ENCODE data around the gene NCKAP5.

Gene NCKAP5

DNA sequence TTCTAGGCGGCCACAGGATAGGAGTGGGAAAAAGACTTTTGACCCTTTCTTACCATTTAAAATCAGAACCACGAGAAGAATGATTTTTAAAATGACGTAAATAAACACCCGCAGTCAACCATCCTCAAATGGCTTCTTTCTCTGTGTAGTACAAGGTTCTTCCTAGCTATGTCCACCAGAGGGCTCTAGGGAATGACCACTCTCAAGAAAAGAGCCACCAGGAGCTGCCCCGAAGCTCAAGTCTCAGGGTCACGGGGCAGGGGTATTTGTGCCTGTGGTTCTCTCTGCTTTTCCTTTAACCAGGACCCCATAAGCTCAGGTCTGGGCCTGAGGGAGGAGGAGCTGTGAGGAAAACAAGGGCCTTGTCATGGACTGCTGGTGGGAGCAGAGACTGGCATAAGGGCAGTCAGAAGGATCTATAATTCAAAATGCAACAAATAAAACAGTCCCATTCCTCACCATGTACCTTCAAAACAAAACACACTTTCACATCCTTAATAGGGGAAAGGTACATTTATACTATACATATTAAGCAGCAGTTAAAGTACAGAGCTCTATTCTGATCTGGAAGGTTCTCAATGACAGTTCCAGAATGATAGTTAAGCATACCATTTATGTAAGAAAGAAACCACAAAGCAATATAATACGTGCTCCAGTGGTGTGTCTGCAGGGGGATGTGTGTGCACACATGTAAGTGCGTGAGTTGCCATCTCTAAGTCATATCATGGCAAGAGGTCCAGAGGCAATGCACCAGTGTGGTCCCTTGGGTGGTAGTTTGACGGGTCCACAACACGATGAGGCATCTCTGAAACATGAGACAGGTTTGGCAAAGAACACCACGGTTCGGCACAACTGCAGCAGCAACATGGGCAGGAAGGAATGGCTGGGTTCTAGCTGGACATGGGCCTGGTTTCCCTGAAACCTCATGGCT, 916.9 kb downstream of the NCKAP5 start:
- no peaks in the 10 kb centered on the region for H3K27me3 ChIP-seq (ENCODE audit: control insufficient read depth in 2 of 2, insufficient read depth in 2 of 2, low read length in 2 of 2)
- no peak overlapping the region for H3K4me3 ChIP-seq (ENCODE audit: low read length in 2 of 2)
- H3K9me3 ChIP-seq (ENCODE audit: control insufficient read depth in 2 of 2, low read length in 2 of 2), result no peaks in the 10 kb centered on the region
- H3K27ac ChIP-seq (ENCODE audit: low read depth in 2 of 2, low read length in 2 of 2), result no peak overlapping the region
- H3K36me3 ChIP-seq (ENCODE audit: control insufficient read depth in 2 of 2, insufficient read depth in 2 of 2, low read length in 2 of 2), result no peaks in the 10 kb centered on the region
- no peaks in the 10 kb centered on the region for H3K4me1 ChIP-seq (ENCODE audit: control insufficient read depth in 2 of 2, insufficient read depth in 2 of 2, low read length in 2 of 2)
- H3K9ac ChIP-seq (ENCODE audit: low read depth in 1 of 2, low read length in 2 of 2), result no peak overlapping the region

GRCh38 chr2:132646540-132647108, 921.6 kb downstream of the NCKAP5 start:
- Histone ChIP-seq H3K9me3 (ENCODE audit: control insufficient read depth in 2 of 2, low read length in 2 of 2) (no peaks in the 10 kb centered on the region), H3K36me3 (ENCODE audit: control insufficient read depth in 2 of 2, insufficient read depth in 2 of 2, low read length in 2 of 2) (no peaks in the 10 kb centered on the region), H3K4me1 (ENCODE audit: control insufficient read depth in 2 of 2, insufficient read depth in 2 of 2, low read length in 2 of 2) (no peaks in the 10 kb centered on the region), H3K27ac (ENCODE audit: low read depth in 2 of 2, low read length in 2 of 2) (no peak overlapping the region), H3K4me3 (ENCODE audit: low read length in 2 of 2) (no peak overlapping the region), H3K9ac (ENCODE audit: low read depth in 1 of 2, low read length in 2 of 2) (no peak overlapping the region), H3K27me3 (ENCODE audit: control insufficient read depth in 2 of 2, insufficient read depth in 2 of 2, low read length in 2 of 2) (no peaks in the 10 kb centered on the region)

DNA sequence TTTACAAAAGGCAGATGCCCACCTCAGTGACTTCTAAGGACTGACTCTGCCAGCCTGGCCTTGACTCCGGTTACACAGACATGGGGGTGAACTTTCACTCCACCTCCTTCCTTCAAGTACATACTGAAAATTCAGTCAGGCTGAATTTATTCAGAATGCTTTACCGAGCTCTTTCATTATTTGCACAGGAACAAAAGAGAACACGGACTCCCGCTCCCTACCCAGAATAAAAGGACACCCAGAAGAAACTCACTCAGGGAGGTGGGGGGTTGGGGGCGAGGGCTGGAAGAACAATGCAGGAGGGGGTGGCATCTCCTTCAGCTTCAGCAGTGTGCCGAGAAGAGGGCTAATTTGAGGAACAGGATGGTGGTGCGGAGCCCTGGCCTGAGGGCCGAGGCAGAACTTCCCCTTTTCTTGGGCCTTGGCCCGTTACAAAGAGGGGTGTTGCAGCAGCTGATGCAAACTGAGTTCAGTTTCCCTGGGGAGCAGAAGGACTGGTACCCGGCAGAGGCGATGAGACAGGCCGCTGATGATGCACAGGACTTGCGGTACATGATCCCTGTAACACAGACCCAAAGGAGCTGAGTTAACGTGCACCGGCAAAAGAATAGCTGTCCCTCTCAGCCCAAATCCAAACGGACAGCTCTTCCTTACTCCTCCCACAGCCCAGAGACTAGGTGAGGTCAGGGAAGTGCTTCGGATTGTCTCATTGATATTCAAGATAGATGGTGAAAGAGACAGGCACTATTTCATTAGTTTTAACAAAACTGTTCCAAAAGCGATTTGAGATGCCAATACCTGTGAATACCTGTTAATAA, 922.3 kb downstream of the NCKAP5 start:
- Histone ChIP-seq H3K27me3 (ENCODE audit: control insufficient read depth in 2 of 2, insufficient read depth in 2 of 2, low read length in 2 of 2) (no peaks in the 10 kb centered on the region), H3K4me3 (ENCODE audit: low read length in 2 of 2) (no peak overlapping the region), H3K36me3 (ENCODE audit: control insufficient read depth in 2 of 2, insufficient read depth in 2 of 2, low read length in 2 of 2) (no peaks in the 10 kb centered on the region), H3K4me1 (ENCODE audit: control insufficient read depth in 2 of 2, insufficient read depth in 2 of 2, low read length in 2 of 2) (no peaks in the 10 kb centered on the region), H3K9ac (ENCODE audit: low read depth in 1 of 2, low read length in 2 of 2) (no peak overlapping the region), H3K9me3 (ENCODE audit: control insufficient read depth in 2 of 2, low read length in 2 of 2) (no peaks in the 10 kb centered on the region), H3K27ac (ENCODE audit: low read depth in 2 of 2, low read length in 2 of 2) (no peak overlapping the region)

- Histone ChIP-seq H3K9me3 (ENCODE audit: control insufficient read depth in 2 of 2, low read length in 2 of 2) (no peaks in the 10 kb centered on the region), H3K4me1 (ENCODE audit: control insufficient read depth in 2 of 2, insufficient read depth in 2 of 2, low read length in 2 of 2) (no peaks in the 10 kb centered on the region), H3K36me3 (ENCODE audit: control insufficient read depth in 2 of 2, insufficient read depth in 2 of 2, low read length in 2 of 2) (no peaks in the 10 kb centered on the region), H3K4me3 (ENCODE audit: low read length in 2 of 2) (no peak overlapping the region), H3K27me3 (ENCODE audit: control insufficient read depth in 2 of 2, insufficient read depth in 2 of 2, low read length in 2 of 2) (no peaks in the 10 kb centered on the region), H3K27ac (ENCODE audit: low read depth in 2 of 2, low read length in 2 of 2) (no peak overlapping the region), H3K9ac (ENCODE audit: low read depth in 1 of 2, low read length in 2 of 2) (no peak overlapping the region)
Observed at GRCh38 chr2:132645176-132645575, 923.1 kb downstream of the NCKAP5 start.

- no peak overlapping the region for H3K27ac ChIP-seq (ENCODE audit: low read depth in 2 of 2, low read length in 2 of 2)
- no peak overlapping the region for H3K4me3 ChIP-seq (ENCODE audit: low read length in 2 of 2)
- H3K27me3 ChIP-seq (ENCODE audit: control insufficient read depth in 2 of 2, insufficient read depth in 2 of 2, low read length in 2 of 2), result no peaks in the 10 kb centered on the region
- H3K36me3 ChIP-seq (ENCODE audit: control insufficient read depth in 2 of 2, insufficient read depth in 2 of 2, low read length in 2 of 2), result no peaks in the 10 kb centered on the region
- H3K9ac ChIP-seq (ENCODE audit: low read depth in 1 of 2, low read length in 2 of 2), result no peak overlapping the region
- H3K9me3 ChIP-seq (ENCODE audit: control insufficient read depth in 2 of 2, low read length in 2 of 2), result peaks cover 0 to 3% of the 10 kb centered on the region in 2 donors
- H3K4me1 ChIP-seq (ENCODE audit: control insufficient read depth in 2 of 2, insufficient read depth in 2 of 2, low read length in 2 of 2), result no peaks in the 10 kb centered on the region
Observed at GRCh38 chr2:132642415-132642814, 925.8 kb downstream of the NCKAP5 start.

DNA sequence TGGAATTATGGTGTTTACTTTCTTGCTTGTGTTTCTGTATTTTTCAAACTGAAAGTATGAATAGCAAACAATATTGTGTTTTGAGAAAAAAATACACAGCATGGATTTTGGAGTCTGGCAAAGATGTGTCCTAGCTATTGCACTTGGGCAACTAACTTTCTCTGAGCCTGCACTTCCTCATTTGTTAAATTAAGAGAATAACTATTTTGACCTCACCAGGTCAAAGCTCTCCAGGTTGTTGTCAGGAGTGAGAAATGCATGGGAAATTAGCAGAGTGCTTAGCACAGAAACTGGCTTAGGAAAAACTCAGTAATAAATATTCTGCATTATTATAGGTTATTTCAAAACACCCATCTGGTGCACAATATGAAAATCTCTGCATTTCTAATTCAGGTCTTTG, 926.4 kb downstream of the NCKAP5 start:
- no peak overlapping the region for H3K9ac ChIP-seq (ENCODE audit: low read depth in 1 of 2, low read length in 2 of 2)
- no peaks in the 10 kb centered on the region for H3K36me3 ChIP-seq (ENCODE audit: control insufficient read depth in 2 of 2, insufficient read depth in 2 of 2, low read length in 2 of 2)
- peaks cover 0 to 3% of the 10 kb centered on the region in 2 donors for H3K9me3 ChIP-seq (ENCODE audit: control insufficient read depth in 2 of 2, low read length in 2 of 2)
- no peak overlapping the region for H3K4me3 ChIP-seq (ENCODE audit: low read length in 2 of 2)
- H3K27ac ChIP-seq (ENCODE audit: low read depth in 2 of 2, low read length in 2 of 2), result no peak overlapping the region
- no peaks in the 10 kb centered on the region for H3K4me1 ChIP-seq (ENCODE audit: control insufficient read depth in 2 of 2, insufficient read depth in 2 of 2, low read length in 2 of 2)
- H3K27me3 ChIP-seq (ENCODE audit: control insufficient read depth in 2 of 2, insufficient read depth in 2 of 2, low read length in 2 of 2), result no peaks in the 10 kb centered on the region

DNA sequence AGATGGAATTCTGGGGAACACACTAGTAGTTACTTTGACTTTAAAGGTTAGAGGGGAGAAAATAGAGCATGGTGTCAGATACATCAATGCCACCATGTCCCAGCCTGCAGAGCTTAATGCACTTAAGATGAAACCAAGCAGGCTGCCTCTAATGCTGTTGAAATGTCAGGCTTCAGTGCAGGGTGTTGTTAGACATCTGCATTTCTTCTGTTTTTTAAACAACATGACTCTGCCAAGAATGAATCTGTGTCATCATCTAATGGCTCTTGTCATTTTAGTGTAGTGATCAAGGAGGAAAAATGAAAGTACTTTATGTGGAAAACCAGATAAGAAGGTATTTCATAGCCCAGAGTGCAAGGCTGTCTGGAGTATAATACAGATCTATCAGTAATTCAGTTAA, 928.1 kb downstream of the NCKAP5 start:
- no peaks in the 10 kb centered on the region for H3K27me3 ChIP-seq (ENCODE audit: control insufficient read depth in 2 of 2, insufficient read depth in 2 of 2, low read length in 2 of 2)
- H3K36me3 ChIP-seq (ENCODE audit: control insufficient read depth in 2 of 2, insufficient read depth in 2 of 2, low read length in 2 of 2), result no peaks in the 10 kb centered on the region
- no peak overlapping the region for H3K9ac ChIP-seq (ENCODE audit: low read depth in 1 of 2, low read length in 2 of 2)
- no peak overlapping the region for H3K4me3 ChIP-seq (ENCODE audit: low read length in 2 of 2)
- H3K27ac ChIP-seq (ENCODE audit: low read depth in 2 of 2, low read length in 2 of 2), result no peak overlapping the region
- no peaks in the 10 kb centered on the region for H3K4me1 ChIP-seq (ENCODE audit: control insufficient read depth in 2 of 2, insufficient read depth in 2 of 2, low read length in 2 of 2)
- peaks cover 0 to 3% of the 10 kb centered on the region in 2 donors for H3K9me3 ChIP-seq (ENCODE audit: control insufficient read depth in 2 of 2, low read length in 2 of 2)

DNA sequence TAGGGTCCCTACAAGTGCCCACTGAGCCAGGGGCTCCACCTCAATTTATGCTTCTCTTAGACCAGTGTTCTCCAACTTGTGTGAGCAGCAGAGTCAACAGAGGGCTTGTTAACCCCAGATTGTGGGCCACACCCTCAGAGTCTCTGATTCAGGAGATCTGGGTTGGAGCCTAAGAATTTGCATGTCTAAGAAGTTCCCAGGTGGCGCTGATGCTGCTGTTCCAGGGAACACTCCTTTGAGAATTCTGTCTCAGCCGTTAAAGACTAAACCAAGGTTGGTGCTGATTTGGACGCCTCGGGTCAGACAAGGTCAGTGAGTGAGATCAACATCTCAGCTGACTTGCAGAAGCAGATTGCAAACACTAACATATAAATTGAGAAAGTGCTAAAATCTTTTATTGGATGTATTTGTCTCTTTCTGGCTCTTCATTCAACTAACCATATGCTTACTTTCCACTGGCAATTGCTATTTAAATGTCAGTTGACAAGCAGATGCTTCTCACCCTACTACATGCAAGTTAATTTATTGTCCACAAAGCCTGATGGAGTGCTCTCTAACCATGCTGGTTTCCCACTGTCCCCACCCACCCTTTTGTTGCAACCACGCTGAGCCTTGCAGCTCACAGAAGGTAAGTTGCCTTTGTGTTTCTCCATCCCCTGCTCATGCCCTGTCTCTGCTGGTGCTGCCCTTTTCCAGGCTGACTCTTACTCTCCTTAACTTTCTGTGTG, 929.8 kb downstream of the NCKAP5 start:
- H3K27me3 ChIP-seq (ENCODE audit: control insufficient read depth in 2 of 2, insufficient read depth in 2 of 2, low read length in 2 of 2), result no peaks in the 10 kb centered on the region
- H3K4me3 ChIP-seq (ENCODE audit: low read length in 2 of 2), result no peak overlapping the region
- no peaks in the 10 kb centered on the region for H3K4me1 ChIP-seq (ENCODE audit: control insufficient read depth in 2 of 2, insufficient read depth in 2 of 2, low read length in 2 of 2)
- no peak overlapping the region for H3K9ac ChIP-seq (ENCODE audit: low read depth in 1 of 2, low read length in 2 of 2)
- no peak overlapping the region for H3K27ac ChIP-seq (ENCODE audit: low read depth in 2 of 2, low read length in 2 of 2)
- peaks cover 0 to 3% of the 10 kb centered on the region in 2 donors for H3K9me3 ChIP-seq (ENCODE audit: control insufficient read depth in 2 of 2, low read length in 2 of 2)
- no peaks in the 10 kb centered on the region for H3K36me3 ChIP-seq (ENCODE audit: control insufficient read depth in 2 of 2, insufficient read depth in 2 of 2, low read length in 2 of 2)

DNA sequence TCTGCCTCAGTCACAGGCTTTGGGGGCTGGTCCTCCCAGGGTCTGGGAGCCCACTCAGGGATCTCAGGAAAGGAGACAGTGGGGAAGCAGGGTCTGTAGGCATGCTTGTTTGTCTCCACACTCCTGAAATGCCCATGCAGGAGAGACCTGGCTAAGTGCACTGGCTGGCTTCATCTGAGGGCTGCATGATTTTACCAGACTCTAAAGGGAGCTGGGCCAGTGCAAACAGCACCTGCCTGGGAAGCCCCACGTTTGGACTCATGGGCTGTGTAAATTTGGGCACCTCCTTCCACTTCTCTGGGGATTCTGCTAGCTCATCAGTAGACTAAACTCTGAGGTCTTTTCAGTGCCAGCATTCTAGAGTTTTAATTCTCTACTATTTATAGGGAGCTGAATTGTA, 931.9 kb downstream of the NCKAP5 start:
- Histone ChIP-seq H3K27ac (ENCODE audit: low read depth in 2 of 2, low read length in 2 of 2) (no peak overlapping the region), H3K4me3 (ENCODE audit: low read length in 2 of 2) (no peak overlapping the region), H3K9me3 (ENCODE audit: control insufficient read depth in 2 of 2, low read length in 2 of 2) (peaks cover 0 to 3% of the 10 kb centered on the region in 2 donors), H3K9ac (ENCODE audit: low read depth in 1 of 2, low read length in 2 of 2) (no peak overlapping the region), H3K27me3 (ENCODE audit: control insufficient read depth in 2 of 2, insufficient read depth in 2 of 2, low read length in 2 of 2) (no peaks in the 10 kb centered on the region), H3K36me3 (ENCODE audit: control insufficient read depth in 2 of 2, insufficient read depth in 2 of 2, low read length in 2 of 2) (no peaks in the 10 kb centered on the region), H3K4me1 (ENCODE audit: control insufficient read depth in 2 of 2, insufficient read depth in 2 of 2, low read length in 2 of 2) (peaks cover 0 to 5% of the 10 kb centered on the region in 2 donors)
